ENCODE results near the gene STRIP2.
A peak's percentile ranks its signal among the peaks of the same experiment; 100 is the strongest.
"Not testable (repeated sequence)": the region's sequence is repeated elsewhere in the genome, so short reads cannot be mapped to it uniquely, and the experiment has no call there.

Gene STRIP2

DNA sequence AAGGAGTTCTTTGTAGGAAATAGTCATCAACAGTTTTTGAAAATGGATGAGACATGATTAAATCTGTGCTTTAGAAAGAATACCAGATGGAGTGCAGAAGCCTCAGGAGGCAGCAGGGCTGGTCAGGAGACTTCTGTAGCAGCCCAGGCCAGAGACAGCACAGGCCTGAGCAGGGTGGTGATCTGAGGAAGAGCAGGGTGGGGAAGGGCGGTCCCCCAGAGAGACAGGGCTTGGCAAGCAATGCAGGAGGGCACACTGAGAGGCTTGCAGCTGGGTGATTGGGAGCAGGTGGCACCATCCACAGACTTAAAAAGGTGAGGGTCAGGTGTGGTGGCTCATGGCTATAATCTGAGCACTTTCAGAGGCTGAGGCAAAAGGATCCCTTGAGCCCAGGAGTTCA lies 63.8 kb downstream of the STRIP2 start:
- DNase-seq, result no peak

DNA sequence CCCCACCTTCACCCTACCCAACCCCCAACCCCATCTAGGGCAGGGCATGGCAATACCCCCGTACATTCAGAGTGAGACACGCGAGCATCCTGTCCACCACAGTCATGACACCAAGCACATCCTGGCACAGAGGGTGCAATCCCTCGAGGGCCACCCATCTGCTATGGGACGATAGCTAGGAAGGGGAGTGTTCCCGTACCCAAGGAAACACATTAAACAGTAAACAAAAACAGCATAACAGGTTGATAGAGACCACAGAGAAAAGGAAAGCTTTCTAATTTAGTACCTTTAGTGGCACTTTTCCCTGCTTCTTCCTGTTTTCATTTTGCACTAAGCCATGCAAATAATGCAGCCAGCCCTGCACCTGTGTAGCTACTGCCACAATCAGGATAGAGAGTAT lies 65.8 kb downstream of the STRIP2 start:
- DNase-seq, result no peak

GRCh38 chr7:129501760-129502707 lies 67.8 kb downstream of the STRIP2 start, which contains the start of gene SMKR1:
Gene SMKR1, plus strand, starts transcription at chr7:129502531. Its CDS starts 294 bp downstream, at chr7:129502825.
- DNase-seq, result peak; percentile 90

GRCh38 chr7:129502708-129503685 lies 68.8 kb downstream of the STRIP2 start:
- DNase-seq, result peak; percentile 19

GRCh38 chr7:129503725-129504124 lies 69.5 kb downstream of the STRIP2 start:
- no peak for DNase-seq

DNA sequence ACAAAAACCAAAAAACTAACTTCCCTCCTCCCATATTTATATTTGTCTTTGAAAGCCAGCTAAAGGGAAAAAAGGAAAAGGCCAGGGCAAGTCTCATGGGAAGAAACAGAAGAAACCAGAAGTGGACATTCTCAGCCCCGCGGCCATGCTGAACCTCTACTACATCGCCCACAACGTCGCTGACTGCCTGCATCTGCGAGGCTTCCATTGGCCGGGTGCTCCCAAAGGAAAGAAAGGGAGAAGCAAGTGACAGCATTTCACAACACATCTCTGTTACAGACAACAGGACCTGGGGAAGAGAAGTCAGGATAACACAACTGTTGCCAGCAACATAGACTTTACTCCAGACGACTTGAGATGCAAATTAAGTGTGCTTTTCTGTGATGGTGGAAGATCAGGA lies 78.0 kb downstream of the STRIP2 start:
- no peak for DNase-seq

DNA sequence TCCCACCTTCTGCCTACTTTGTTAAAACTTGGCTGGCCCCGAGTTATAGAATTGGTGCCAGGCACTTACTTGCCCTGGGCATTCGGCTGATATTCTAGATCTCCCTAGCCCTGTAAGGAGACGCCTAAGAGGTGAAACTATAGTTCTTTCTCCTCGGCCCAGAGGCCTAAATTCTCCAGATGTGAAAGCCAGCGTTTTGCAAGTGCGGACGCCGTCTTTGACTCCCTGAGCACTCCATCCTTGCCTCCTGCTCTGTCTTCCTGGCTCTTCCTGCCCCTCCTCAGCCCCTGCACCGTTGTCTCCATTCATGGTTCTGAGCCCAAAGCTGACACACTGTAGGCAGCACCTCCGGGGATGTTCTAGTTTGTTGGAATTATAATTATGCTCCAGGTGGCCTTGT lies 79.3 kb downstream of the STRIP2 start:
- DNase-seq, result no peak

GRCh38 chr7:129514683-129515082 lies 80.5 kb downstream of the STRIP2 start:
- no peak for DNase-seq

- no peak for DNase-seq
Measured at GRCh38 chr7:129515381-129515780, 81.1 kb downstream of the STRIP2 start.

- DNase-seq, result no peak
Measured at GRCh38 chr7:129517931-129518330, 83.7 kb downstream of the STRIP2 start.

- DNase-seq, result no peak
Measured at GRCh38 chr7:129519464-129519863, 85.2 kb downstream of the STRIP2 start.

DNA sequence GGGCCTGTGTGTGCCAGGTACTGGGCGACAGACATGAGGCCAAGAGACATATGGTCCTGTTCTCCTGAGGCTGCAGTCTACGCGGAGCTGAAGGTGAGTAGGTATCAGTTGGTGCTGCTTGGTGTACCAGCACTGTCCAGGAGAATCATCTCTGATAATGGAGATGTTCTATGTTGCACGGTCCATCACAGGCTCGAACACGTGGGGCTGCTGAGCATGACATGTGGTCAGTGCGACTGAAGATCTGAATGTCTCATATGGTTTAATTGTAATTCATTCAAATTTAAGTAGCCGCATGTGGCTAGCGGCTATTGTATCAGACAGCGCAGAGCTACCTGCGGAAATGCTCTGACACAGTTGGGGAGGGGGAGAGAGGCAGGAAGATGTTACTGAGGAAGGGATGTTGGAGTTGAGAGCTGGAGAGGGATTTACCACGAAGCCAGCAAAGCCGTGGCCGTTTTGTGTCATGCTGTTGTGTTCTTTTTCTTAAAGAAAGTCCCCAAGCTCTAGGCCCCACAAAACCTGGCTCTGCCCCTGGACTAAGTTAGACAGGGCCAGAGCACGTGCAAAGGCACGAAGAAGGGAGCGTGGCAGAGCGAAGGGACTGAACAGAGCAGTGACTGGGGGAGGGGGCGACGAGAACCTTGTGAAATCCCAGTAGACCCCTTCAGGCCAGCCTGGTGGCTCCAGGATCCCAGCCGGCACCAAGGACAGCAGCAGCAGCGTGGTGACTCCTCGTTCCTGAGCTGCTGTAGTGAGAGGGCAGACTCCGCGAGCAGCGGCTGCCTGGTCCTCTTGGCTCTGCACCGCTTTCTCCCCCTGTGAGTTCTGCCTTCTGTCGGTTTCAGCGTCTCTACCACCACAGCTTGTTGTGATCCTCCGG lies 88.1 kb downstream of the STRIP2 start:
- no peak for DNase-seq

GRCh38 chr7:129522971-129523340 lies 88.7 kb downstream of the STRIP2 start:
- DNase-seq, result no peak

GRCh38 chr7:129523924-129524323 lies 89.7 kb downstream of the STRIP2 start:
- DNase-seq, result no peak

- not testable (repeated sequence) for DNase-seq
Measured at GRCh38 chr7:129524405-129524804, 90.2 kb downstream of the STRIP2 start.

GRCh38 chr7:129525225-129525862 lies 91.1 kb downstream of the STRIP2 start:
- DNase-seq, result no peak

DNA sequence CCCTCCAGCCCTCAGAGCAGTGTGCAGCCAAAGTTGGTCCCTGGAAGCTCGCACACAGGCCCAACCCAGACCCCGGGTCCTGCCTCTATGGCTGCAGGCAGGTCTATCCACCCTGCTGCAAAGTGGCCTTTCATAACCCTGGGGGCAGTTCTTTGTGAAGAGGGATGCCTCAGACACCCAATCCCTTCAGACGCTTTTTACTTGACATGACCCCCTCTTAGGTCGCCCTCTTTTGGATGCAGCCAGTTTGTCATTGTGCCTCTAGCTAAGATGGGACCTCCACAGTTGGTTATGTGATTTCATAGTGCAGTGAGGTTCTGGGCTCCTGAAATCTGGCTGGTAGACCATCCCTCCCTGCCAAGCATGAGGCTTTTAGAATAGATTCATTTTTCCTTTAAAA lies 95.4 kb downstream of the STRIP2 start:
- no peak for DNase-seq

DNA sequence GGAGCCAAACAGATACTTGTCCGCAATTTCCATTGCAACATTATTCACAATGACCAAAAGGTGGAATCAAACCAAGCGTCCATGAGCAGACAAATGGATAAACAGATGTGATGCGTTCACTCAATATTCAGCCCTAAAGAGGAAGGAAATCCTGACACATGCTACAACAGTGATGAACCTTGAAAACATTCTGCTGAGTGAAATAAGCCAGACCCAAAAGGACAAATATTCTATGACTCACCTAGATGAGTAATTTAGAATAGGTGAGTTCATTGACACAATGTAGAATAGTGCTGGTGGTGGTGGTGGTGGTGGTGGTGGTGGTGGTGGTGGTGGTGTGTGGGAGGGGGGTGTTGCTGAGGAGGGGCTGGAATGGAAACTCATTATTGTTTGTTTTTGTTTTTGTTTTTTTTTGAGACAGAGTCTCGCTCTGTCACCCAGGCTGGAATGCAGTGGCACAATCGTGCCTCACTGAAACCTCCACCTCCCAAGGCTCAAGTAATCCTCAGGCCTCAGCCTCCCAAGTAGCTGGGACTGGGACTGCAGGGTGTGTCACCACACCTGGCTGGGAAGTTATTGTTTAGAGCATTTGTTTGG lies 96.7 kb downstream of the STRIP2 start:
- DNase-seq, result peak; percentile 66

DNA sequence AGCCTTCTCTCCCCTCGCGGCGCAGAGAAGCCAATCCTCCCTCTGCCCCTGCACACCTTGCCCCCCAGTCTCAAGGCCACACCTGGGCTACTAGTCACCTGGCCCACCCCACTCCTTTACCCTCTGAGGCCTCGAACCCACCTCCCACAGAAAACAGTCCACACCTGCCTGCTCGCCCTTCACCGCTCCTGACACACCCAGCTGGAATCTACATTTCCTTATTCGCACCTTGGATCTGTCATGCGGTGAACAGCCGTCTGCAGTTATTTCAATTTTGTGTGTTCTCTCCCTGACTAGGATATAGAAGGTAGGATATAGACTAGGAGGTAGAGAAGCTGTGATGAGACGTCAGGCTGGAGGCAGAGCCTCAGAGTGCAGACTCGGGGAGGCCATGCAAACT lies 97.5 kb downstream of the STRIP2 start:
- DNase-seq, result no peak

DNA sequence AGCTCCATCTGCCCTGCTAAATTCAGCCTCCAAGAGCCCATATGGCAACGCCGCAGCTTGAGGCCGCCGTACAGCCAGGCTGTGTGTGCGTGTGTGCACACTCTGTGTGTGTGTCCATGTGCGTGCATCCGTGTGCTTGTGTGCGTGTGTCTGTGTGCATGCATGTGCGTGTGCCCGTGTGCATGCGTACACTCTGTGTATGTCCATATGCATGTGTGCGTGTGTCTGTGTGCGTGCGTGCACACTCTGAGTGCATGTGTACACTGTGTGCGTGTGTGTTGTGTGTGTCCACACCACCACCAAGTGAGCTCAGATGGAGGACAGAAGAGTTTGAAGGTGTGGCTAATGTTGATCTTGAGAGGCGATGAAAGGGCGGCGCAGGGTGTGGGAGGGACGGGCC lies 98.1 kb downstream of the STRIP2 start:
- DNase-seq, result no peak

DNA sequence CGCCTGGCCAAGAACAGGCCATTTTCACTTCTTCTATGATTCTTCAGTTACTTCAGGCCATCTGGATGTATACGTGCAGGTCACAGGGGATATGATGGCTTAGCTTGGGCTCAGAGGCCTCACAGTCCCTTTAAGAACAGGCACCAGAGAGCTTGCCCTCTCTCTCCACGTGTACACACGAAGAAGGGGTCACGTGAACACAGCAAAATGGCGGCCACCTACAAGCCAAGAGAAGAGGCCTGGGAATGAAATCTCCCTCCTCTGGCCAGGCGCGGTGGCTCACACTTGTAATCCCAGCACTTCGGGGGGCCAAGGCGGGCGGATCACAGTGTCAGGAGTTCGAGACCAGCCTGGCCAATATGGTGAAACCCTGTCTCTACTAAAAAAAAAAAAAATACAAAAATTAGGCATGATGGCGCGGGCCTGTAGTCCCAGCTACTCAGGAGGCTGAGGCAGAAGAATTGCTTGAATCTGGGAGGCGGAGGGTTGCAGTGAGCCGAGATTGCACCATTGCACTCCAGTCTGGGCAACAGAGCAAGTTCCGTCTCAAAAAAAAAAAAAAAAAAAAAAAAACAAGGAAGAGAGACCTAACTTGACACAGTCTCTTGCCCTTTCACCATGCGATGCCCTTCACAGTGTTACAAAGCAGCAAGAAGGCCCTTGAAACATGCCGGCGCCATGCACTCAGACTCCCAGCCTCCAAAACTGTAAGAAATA lies 100.5 kb downstream of the STRIP2 start:
- DNase-seq, result not testable (repeated sequence)

Measured in activated CD4-positive, alpha-beta T cell treated with anti-CD3 and anti-CD28 coated beads for 48 hours (primary cell).